RCC 7860 (cell line): ENCODE measurements around the gene IL17B.
"Not testable (repeated sequence)": the region's sequence is repeated elsewhere in the genome, so short reads cannot be mapped to it uniquely, and the experiment has no call there.

Source experiments
- DNase-seq: peaks from one replicate; pipeline ENCODE4 v3.0.0-alpha.2; 2015; ENCODE audit warnings: low spot score
- FAIRE-seq: peaks from 2 replicates; lab custom pipeline; 2012; peaks lifted over from hg19 to GRCh38; lab: Jason Lieb, UNC

Gene IL17B

GRCh38 chr5:149403923-149404745 is 25.0 kb upstream of the IL17B start:
- FAIRE-seq: no peak
- peak; percentile 64 for DNase-seq

GRCh38 chr5:149402291-149402690 is 23.2 kb upstream of the IL17B start:
- DNase-seq (no peak), FAIRE-seq (no peak)

GRCh38 chr5:149401051-149401450 is 22.0 kb upstream of the IL17B start:
- no peak for FAIRE-seq
- DNase-seq: no peak

- FAIRE-seq (no peak), DNase-seq (no peak)
Measured at GRCh38 chr5:149400304-149400703, 21.2 kb upstream of the IL17B start.

- DNase-seq: no peak
- no peak for FAIRE-seq
Measured at GRCh38 chr5:149399775-149400174, 20.7 kb upstream of the IL17B start.

- DNase-seq, FAIRE-seq: not testable (repeated sequence)
Measured at GRCh38 chr5:149398747-149399266, 19.7 kb upstream of the IL17B start.

- DNase-seq (peak; percentile 26), FAIRE-seq (no peak)
Measured at GRCh38 chr5:149397530-149397929, 18.4 kb upstream of the IL17B start.

- not testable (repeated sequence) for DNase-seq, FAIRE-seq
Measured at GRCh38 chr5:149394996-149395395, 15.9 kb upstream of the IL17B start.

GRCh38 chr5:149392718-149393117 is 13.6 kb upstream of the IL17B start:
- FAIRE-seq (peak; percentile 75), DNase-seq (peak; percentile 63)

- DNase-seq (no peak), FAIRE-seq (no peak)
Measured at GRCh38 chr5:149391524-149391923, 12.4 kb upstream of the IL17B start.

GRCh38 chr5:149391076-149391475 is 12.0 kb upstream of the IL17B start:
- DNase-seq, FAIRE-seq: not testable (repeated sequence)

GRCh38 chr5:149389552-149390495 is 10.7 kb upstream of the IL17B start:
- no peak for FAIRE-seq
- DNase-seq: no peak

- FAIRE-seq: no peak
Measured at GRCh38 chr5:149388498-149389190, 9.6 kb upstream of the IL17B start.

GRCh38 chr5:149387982-149388381 is 8.9 kb upstream of the IL17B start:
- no peak for FAIRE-seq
- no peak for DNase-seq

More at GRCh38 chr5:149388498-149389190, 9.6 kb upstream of the IL17B start:
- DNase-seq: no peak

- DNase-seq (no peak), FAIRE-seq (no peak)
Measured at GRCh38 chr5:149387081-149387631, 8.1 kb upstream of the IL17B start.

- DNase-seq (no peak), FAIRE-seq (no peak)
Measured at GRCh38 chr5:149386166-149386565, 7.1 kb upstream of the IL17B start.

- DNase-seq (no peak), FAIRE-seq (no peak)
Measured at GRCh38 chr5:149383399-149383798, 4.3 kb upstream of the IL17B start.

- DNase-seq (no peak), FAIRE-seq (no peak)
Measured at GRCh38 chr5:149382517-149383220, 3.6 kb upstream of the IL17B start.

GRCh38 chr5:149381986-149382338 is 2.9 kb upstream of the IL17B start:
- FAIRE-seq: no peak
- peak; percentile 59 for DNase-seq
